Measurements from ENCODE around the gene RCBTB2.
"Not testable (repeated sequence)": the region's sequence is repeated elsewhere in the genome, so short reads cannot be mapped to it uniquely, and the experiment has no call there.

RCBTB2 gene

GRCh38 chr13:48483575-48483974 is 49.3 kb downstream of the RCBTB2 start:
- H3K9ac ChIP-seq (ENCODE audit: low read length in 2 of 2) = no peak overlapping the region
- H3K4me1 ChIP-seq (ENCODE audit: control insufficient read depth, insufficient read depth, low read length) = no peaks in the 10 kb centered on the region
- H3K36me3 ChIP-seq (ENCODE audit: control insufficient read depth in 2 of 2, insufficient read depth in 2 of 2, low read length in 2 of 2) = peaks cover 5 to 6% of the 10 kb centered on the region in 2 donors

DNA sequence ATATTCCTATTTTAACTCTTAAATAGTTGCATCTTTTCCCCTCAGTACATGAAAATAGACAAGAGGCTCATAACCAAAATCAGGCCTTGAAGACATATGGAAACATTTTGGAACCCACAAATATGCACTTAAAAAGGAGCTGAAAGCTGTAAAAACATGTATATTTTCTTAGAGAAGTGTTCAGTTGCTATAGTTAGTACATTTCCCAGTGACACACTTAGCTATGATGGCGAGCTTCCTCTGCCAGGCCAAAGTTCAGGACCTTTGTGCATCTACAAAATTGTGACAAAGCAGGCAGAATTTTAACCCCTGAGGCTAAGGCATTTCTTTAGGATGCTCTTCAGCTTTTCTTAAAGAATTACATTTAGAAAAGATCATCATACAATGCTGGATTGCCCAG is 54.5 kb downstream of the RCBTB2 start:
- Histone ChIP-seq H3K27me3 (ENCODE audit: control insufficient read depth in 1 of 2, insufficient read depth in 2 of 2, low read length in 2 of 2) (no peaks in the 10 kb centered on the region), H3K27ac (ENCODE audit: low read length) (no peak overlapping the region), H3K4me3 (ENCODE audit: low read length in 2 of 2) (no peak overlapping the region), H3K4me1 (ENCODE audit: control insufficient read depth, insufficient read depth, low read length) (no peaks in the 10 kb centered on the region), H3K36me3 (ENCODE audit: control insufficient read depth in 2 of 2, insufficient read depth in 2 of 2, low read length in 2 of 2) (peaks cover 5 to 9% of the 10 kb centered on the region in 2 donors), H3K9me3 (ENCODE audit: control insufficient read depth in 2 of 2, low read length in 2 of 2) (no peaks in the 10 kb centered on the region), H3K9ac (ENCODE audit: low read length in 2 of 2) (no peak overlapping the region)

More at GRCh38 chr13:48483575-48483974, 49.3 kb downstream of the RCBTB2 start:
- no peaks in the 10 kb centered on the region for H3K9me3 ChIP-seq (ENCODE audit: control insufficient read depth in 2 of 2, low read length in 2 of 2)
- no peak overlapping the region for H3K27ac ChIP-seq (ENCODE audit: low read length)
- no peaks in the 10 kb centered on the region for H3K27me3 ChIP-seq (ENCODE audit: control insufficient read depth in 1 of 2, insufficient read depth in 2 of 2, low read length in 2 of 2)
- H3K4me3 ChIP-seq (ENCODE audit: low read length in 2 of 2) = no peak overlapping the region

- H3K4me3 ChIP-seq (ENCODE audit: low read length in 2 of 2) = no peak overlapping the region
- no peak overlapping the region for H3K27ac ChIP-seq (ENCODE audit: low read length)
- H3K9me3 ChIP-seq (ENCODE audit: control insufficient read depth in 2 of 2, low read length in 2 of 2) = no peaks in the 10 kb centered on the region
- no peak overlapping the region for H3K9ac ChIP-seq (ENCODE audit: low read length in 2 of 2)
- no peaks in the 10 kb centered on the region for H3K27me3 ChIP-seq (ENCODE audit: control insufficient read depth in 1 of 2, insufficient read depth in 2 of 2, low read length in 2 of 2)
- H3K36me3 ChIP-seq (ENCODE audit: control insufficient read depth in 2 of 2, insufficient read depth in 2 of 2, low read length in 2 of 2) = peaks cover 5 to 9% of the 10 kb centered on the region in 2 donors
- no peaks in the 10 kb centered on the region for H3K4me1 ChIP-seq (ENCODE audit: control insufficient read depth, insufficient read depth, low read length)
These were observed 55.6 kb downstream of the RCBTB2 start for GRCh38 chr13:48477191-48477855.

DNA sequence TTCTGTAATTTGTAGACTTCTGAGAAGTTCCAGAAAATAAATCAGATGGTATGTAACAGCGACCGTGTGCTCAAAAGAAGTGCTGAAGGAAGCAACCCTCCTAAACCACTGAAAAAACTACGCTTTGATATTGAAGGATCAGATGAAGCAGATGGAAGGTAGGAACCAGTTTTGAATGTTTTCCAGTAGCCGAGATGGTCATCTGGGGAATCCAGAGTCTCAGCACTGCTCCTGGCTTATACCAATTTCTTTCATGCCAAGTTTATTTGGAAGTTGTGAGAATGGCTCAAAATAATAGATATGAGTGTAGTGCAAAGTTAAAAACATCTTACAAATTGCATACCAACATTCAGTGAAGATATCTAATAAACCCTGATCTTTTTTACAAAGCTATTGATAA is 56.2 kb downstream of the RCBTB2 start:
- H3K9me3 ChIP-seq (ENCODE audit: control insufficient read depth in 2 of 2, low read length in 2 of 2) = no peaks in the 10 kb centered on the region
- no peak overlapping the region for H3K4me3 ChIP-seq (ENCODE audit: low read length in 2 of 2)
- no peak overlapping the region for H3K27ac ChIP-seq (ENCODE audit: low read length)
- no peak overlapping the region for H3K9ac ChIP-seq (ENCODE audit: low read length in 2 of 2)
- no peaks in the 10 kb centered on the region for H3K27me3 ChIP-seq (ENCODE audit: control insufficient read depth in 1 of 2, insufficient read depth in 2 of 2, low read length in 2 of 2)
- H3K4me1 ChIP-seq (ENCODE audit: control insufficient read depth, insufficient read depth, low read length) = no peaks in the 10 kb centered on the region
- peaks cover 5 to 9% of the 10 kb centered on the region in 2 donors for H3K36me3 ChIP-seq (ENCODE audit: control insufficient read depth in 2 of 2, insufficient read depth in 2 of 2, low read length in 2 of 2)

- H3K27me3 ChIP-seq (ENCODE audit: control insufficient read depth in 1 of 2, insufficient read depth in 2 of 2, low read length in 2 of 2) = no peaks in the 10 kb centered on the region
- H3K9ac ChIP-seq (ENCODE audit: low read length in 2 of 2) = no peak overlapping the region
- H3K36me3 ChIP-seq (ENCODE audit: control insufficient read depth in 2 of 2, insufficient read depth in 2 of 2, low read length in 2 of 2) = peaks cover 5 to 9% of the 10 kb centered on the region in 2 donors
- H3K4me1 ChIP-seq (ENCODE audit: control insufficient read depth, insufficient read depth, low read length) = no peaks in the 10 kb centered on the region
- H3K4me3 ChIP-seq (ENCODE audit: low read length in 2 of 2) = no peak overlapping the region
- H3K27ac ChIP-seq (ENCODE audit: low read length) = no peak overlapping the region
- no peaks in the 10 kb centered on the region for H3K9me3 ChIP-seq (ENCODE audit: control insufficient read depth in 2 of 2, low read length in 2 of 2)
These were observed 56.7 kb downstream of the RCBTB2 start for GRCh38 chr13:48476215-48476614.

DNA sequence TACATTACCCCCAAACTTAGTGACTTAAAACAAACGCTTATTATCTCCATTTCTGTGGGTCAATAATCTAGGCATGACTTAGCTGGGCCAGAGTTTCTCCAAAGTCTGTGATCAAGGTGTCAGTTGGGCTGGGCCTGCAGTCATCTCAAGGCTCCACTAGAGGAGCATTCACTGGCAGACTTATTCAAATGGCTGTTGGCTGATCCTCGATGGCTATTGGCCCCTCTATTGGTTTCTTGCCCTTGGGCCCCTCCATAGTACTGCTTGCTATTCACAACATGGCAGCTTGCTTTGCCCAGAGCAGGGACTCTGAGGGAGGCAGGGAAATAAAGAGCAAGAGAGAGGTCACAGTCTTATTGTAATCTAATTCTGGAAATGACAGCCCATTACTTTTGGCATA is 57.6 kb downstream of the RCBTB2 start:
- Histone ChIP-seq H3K4me3 (ENCODE audit: low read length in 2 of 2) (no peak overlapping the region), H3K27ac (ENCODE audit: low read length) (no peak overlapping the region), H3K9ac (ENCODE audit: low read length in 2 of 2) (no peak overlapping the region), H3K36me3 (ENCODE audit: control insufficient read depth in 2 of 2, insufficient read depth in 2 of 2, low read length in 2 of 2) (peaks cover 5 to 9% of the 10 kb centered on the region in 2 donors), H3K4me1 (ENCODE audit: control insufficient read depth, insufficient read depth, low read length) (no peaks in the 10 kb centered on the region), H3K9me3 (ENCODE audit: control insufficient read depth in 2 of 2, low read length in 2 of 2) (no peaks in the 10 kb centered on the region), H3K27me3 (ENCODE audit: control insufficient read depth in 1 of 2, insufficient read depth in 2 of 2, low read length in 2 of 2) (no peaks in the 10 kb centered on the region)

DNA sequence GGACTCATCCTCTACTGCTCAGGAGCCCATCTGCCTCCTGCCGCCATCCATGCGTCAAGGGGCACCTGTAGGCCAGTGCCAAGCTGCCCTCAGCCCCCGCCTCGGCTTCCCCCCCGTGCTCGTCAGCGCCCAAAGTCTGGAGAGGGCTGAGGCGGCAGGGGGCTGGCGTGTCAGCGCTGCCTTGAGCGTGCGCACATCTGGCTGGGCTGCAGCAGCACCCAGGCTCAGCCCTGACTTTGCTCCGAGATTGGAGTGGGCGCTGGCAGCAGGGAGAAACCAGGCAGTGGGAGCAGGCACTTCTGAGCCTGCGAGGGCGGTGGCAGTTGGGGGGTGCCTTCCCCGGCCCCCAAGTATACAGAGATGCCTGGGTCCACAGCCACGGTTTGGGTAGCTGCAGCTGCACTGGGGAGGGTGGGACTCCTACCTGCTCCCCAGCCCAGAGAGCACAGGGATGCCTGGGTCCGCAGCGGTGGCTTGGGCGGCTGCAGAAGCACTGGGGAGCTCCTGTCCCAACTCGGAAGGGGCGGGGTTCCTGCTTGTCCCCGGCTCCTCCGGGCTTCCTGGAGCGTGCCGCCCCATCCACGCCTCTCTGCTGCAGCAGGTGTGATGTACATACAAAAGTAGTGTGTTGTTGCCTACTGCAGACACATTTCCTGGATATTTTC is 75.2 kb downstream of the RCBTB2 start:
- Histone ChIP-seq H3K4me1 (ENCODE audit: control insufficient read depth, insufficient read depth, low read length) (no peaks in the 10 kb centered on the region), H3K9ac (ENCODE audit: low read length in 2 of 2) (no peak overlapping the region), H3K9me3 (ENCODE audit: control insufficient read depth in 2 of 2, low read length in 2 of 2) (no peaks in the 10 kb centered on the region), H3K27me3 (ENCODE audit: control insufficient read depth in 1 of 2, insufficient read depth in 2 of 2, low read length in 2 of 2) (no peaks in the 10 kb centered on the region), H3K36me3 (ENCODE audit: control insufficient read depth in 2 of 2, insufficient read depth in 2 of 2, low read length in 2 of 2) (peaks cover 14 to 19% of the 10 kb centered on the region in 2 donors), H3K4me3 (ENCODE audit: low read length in 2 of 2) (no peak overlapping the region), H3K27ac (ENCODE audit: low read length) (no peak overlapping the region)

DNA sequence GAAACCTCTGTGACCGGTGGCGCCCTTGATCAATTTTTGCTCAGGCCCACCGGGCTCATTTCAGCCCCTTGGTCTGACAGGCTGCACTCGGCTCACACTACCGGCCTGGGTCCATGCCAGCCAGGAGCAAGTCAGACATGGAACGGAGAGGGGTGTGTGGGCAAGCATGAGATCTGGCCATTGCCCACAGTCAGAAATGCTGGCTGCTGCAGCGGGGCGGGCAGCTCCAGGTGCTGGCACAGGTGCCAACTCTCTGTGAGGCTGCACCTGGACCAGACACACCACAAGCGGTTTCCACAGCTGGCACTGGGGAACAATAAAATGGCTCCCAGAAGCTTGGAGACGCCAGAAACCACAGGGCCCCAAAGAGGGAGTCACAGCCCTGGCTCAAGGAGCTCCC is 76.3 kb downstream of the RCBTB2 start:
- Histone ChIP-seq H3K27me3 (ENCODE audit: control insufficient read depth in 1 of 2, insufficient read depth in 2 of 2, low read length in 2 of 2) (no peaks in the 10 kb centered on the region), H3K27ac (ENCODE audit: low read length) (no peak overlapping the region), H3K4me1 (ENCODE audit: control insufficient read depth, insufficient read depth, low read length) (no peaks in the 10 kb centered on the region), H3K36me3 (ENCODE audit: control insufficient read depth in 2 of 2, insufficient read depth in 2 of 2, low read length in 2 of 2) (peaks cover 14 to 17% of the 10 kb centered on the region in 2 donors), H3K9ac (ENCODE audit: low read length in 2 of 2) (no peak overlapping the region), H3K4me3 (ENCODE audit: low read length in 2 of 2) (no peak overlapping the region), H3K9me3 (ENCODE audit: control insufficient read depth in 2 of 2, low read length in 2 of 2) (no peaks in the 10 kb centered on the region)

- not testable (repeated sequence) for H3K9me3 ChIP-seq (ENCODE audit: control insufficient read depth in 2 of 2, low read length in 2 of 2); H3K9ac ChIP-seq (ENCODE audit: low read length in 2 of 2); H3K4me1 ChIP-seq (ENCODE audit: control insufficient read depth, insufficient read depth, low read length); H3K36me3 ChIP-seq (ENCODE audit: control insufficient read depth in 2 of 2, insufficient read depth in 2 of 2, low read length in 2 of 2); H3K27me3 ChIP-seq (ENCODE audit: control insufficient read depth in 1 of 2, insufficient read depth in 2 of 2, low read length in 2 of 2); H3K27ac ChIP-seq (ENCODE audit: low read length); H3K4me3 ChIP-seq (ENCODE audit: low read length in 2 of 2)
These were observed 81.7 kb downstream of the RCBTB2 start for GRCh38 chr13:48451196-48451595.

GRCh38 chr13:48449656-48450055 is 83.2 kb downstream of the RCBTB2 start:
- no peak overlapping the region for H3K4me3 ChIP-seq (ENCODE audit: low read length in 2 of 2)
- no peak overlapping the region for H3K27ac ChIP-seq (ENCODE audit: low read length)
- H3K4me1 ChIP-seq (ENCODE audit: control insufficient read depth, insufficient read depth, low read length) = no peaks in the 10 kb centered on the region
- H3K9ac ChIP-seq (ENCODE audit: low read length in 2 of 2) = no peak overlapping the region
- H3K36me3 ChIP-seq (ENCODE audit: control insufficient read depth in 2 of 2, insufficient read depth in 2 of 2, low read length in 2 of 2) = peaks cover under 1 to 2% of the 10 kb centered on the region in 2 donors
- no peaks in the 10 kb centered on the region for H3K9me3 ChIP-seq (ENCODE audit: control insufficient read depth in 2 of 2, low read length in 2 of 2)
- no peaks in the 10 kb centered on the region for H3K27me3 ChIP-seq (ENCODE audit: control insufficient read depth in 1 of 2, insufficient read depth in 2 of 2, low read length in 2 of 2)

DNA sequence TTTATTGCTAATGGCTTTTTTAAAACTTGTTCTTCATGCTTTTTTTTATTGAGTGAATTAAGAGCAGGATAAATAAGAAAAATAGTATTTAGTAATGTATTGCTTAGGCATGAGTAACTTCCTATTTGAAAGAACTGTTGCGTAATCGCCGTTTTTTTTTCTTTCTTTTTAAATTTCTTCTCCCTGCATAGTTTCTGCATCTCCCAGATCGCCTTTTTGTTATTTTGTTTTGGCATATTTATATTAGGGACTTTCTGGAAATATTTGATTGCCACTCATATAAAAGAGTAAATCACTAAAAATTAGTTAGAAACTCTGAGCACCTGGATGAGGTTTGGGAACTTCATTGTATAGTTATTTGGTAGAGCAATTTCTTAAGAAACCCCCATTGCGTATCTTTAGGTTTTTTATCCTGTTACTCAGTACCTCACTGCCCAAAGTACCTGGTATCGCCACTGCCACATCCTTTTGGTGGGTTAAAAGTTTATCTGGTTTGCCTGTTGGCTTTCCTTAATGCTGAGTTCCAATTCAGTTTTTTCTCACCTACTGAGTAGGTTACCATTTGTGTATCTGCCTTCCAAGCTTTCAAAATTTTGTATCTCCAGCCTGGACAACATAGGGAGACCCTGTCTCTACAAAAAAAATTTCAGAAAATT is 83.8 kb downstream of the RCBTB2 start:
- H3K4me1 ChIP-seq (ENCODE audit: control insufficient read depth, insufficient read depth, low read length) = no peaks in the 10 kb centered on the region
- H3K27me3 ChIP-seq (ENCODE audit: control insufficient read depth in 1 of 2, insufficient read depth in 2 of 2, low read length in 2 of 2) = no peaks in the 10 kb centered on the region
- H3K36me3 ChIP-seq (ENCODE audit: control insufficient read depth in 2 of 2, insufficient read depth in 2 of 2, low read length in 2 of 2) = no peaks in the 10 kb centered on the region
- no peaks in the 10 kb centered on the region for H3K9me3 ChIP-seq (ENCODE audit: control insufficient read depth in 2 of 2, low read length in 2 of 2)
- no peak overlapping the region for H3K4me3 ChIP-seq (ENCODE audit: low read length in 2 of 2)
- H3K27ac ChIP-seq (ENCODE audit: low read length) = no peak overlapping the region
- no peak overlapping the region for H3K9ac ChIP-seq (ENCODE audit: low read length in 2 of 2)
